Endodermal cell (in vitro differentiated cells): ENCODE measurements around the gene DPH2. TPM values are rescaled to one million over a fixed set of nuclear protein-coding genes. Genes with fewer than 3 reads are reported as not detected.

Source experiments
- DNase-seq: peaks from one replicate; pipeline ENCODE4 v3.0.0-alpha.2; 2017
- H3K27ac ChIP-seq: 2 replicates; pipeline ENCODE4 v1.5.1; 2013; ENCODE audit warnings: mild to moderate bottlenecking, low read depth, low read length, moderate library complexity
- H3K27me3 ChIP-seq: 2 replicates; pipeline ENCODE4 v1.6.1; 2013; ENCODE audit warnings: mild to moderate bottlenecking, low read length, moderate library complexity; ENCODE audit not compliant: insufficient read depth, control insufficient read depth, poor library complexity, severe bottlenecking
- H3K36me3 ChIP-seq: 2 replicates; pipeline ENCODE4 v1.7.0; 2013; ENCODE audit warnings: mild to moderate bottlenecking, low read length, moderate library complexity; ENCODE audit not compliant: control insufficient read depth, insufficient read depth
- H3K4me1 ChIP-seq: one replicate; pipeline ENCODE4 v1.7.0; 2013; ENCODE audit warnings: low read length; ENCODE audit not compliant: control insufficient read depth, insufficient read depth
- H3K4me3 ChIP-seq: 2 replicates; pipeline ENCODE4 v1.5.1; 2013; ENCODE audit warnings: mild to moderate bottlenecking, low read length, moderate library complexity
- H3K9ac ChIP-seq: 2 replicates; pipeline ENCODE4 v1.6.1; 2013; ENCODE audit warnings: mild to moderate bottlenecking, low read length, moderate library complexity; ENCODE audit not compliant: poor library complexity, severe bottlenecking; ENCODE audit errors: extremely low read depth
- H3K9me3 ChIP-seq: 2 replicates; pipeline ENCODE4 v1.6.1; 2013; ENCODE audit warnings: mild to moderate bottlenecking, low read length, moderate library complexity; ENCODE audit not compliant: control insufficient read depth
- H3K27ac Mint-ChIP-seq: 2 replicates; pipeline ENCODE4 v1.8.0; 2020; ENCODE audit warnings: mixed read lengths
- H3K27me3 Mint-ChIP-seq: 2 replicates; pipeline ENCODE4 v1.8.0; 2021; ENCODE audit warnings: mild to moderate bottlenecking, mixed read lengths; ENCODE audit not compliant: insufficient read depth
- H3K36me3 Mint-ChIP-seq: 2 replicates; pipeline ENCODE4 v1.8.0; 2020; ENCODE audit warnings: low read depth, mixed read lengths
- H3K4me1 Mint-ChIP-seq: 2 replicates; pipeline ENCODE4 v1.8.0; 2020; ENCODE audit warnings: mixed read lengths
- H3K4me3 Mint-ChIP-seq: 2 replicates; pipeline ENCODE4 v1.8.0; 2020; ENCODE audit warnings: mild to moderate bottlenecking, moderate library complexity, mixed read lengths
- H3K9me3 Mint-ChIP-seq: 2 replicates; pipeline ENCODE4 v1.8.0; 2020; ENCODE audit warnings: mild to moderate bottlenecking, mixed read lengths
- WGBS, 2 experiments: methylation state at CpG; one replicate each; pipeline versions ENCODE4 v1.1.5 to v1.1.7; 2013; ENCODE audit warnings: missing lambda C conversion rate in 2 of 2, mixed read lengths in 1 of 2; ENCODE audit not compliant: insufficient coverage in 1 of 2, insufficient read length in 1 of 2; 5-methylcytosine and 5-hydroxymethylcytosine counted together
- total RNA-seq, 2 donors: library from RNA; stranded (reverse); fragmentation: NEBNext Ultra II Directional in 1 of 2; extraction: Animal tissue kit (Norgen Biotek cat#: 25700) in 1 of 2; gene quantifications; 2 replicates in 1 of 2; 3 replicates in 1 of 2; pipeline ENCODE4 v1.2.1, GENCODE V29; 2021
- TF ChIP-seq, protein P1 (sequence below): fragments of 200-600 bp; sonication (generic); conservative IDR thresholded peaks from 2 replicates; pipeline ENCODE4 v1.5.0; 2021; ENCODE audit warnings: antibody characterized with exemption, mild to moderate bottlenecking

The DPH2 gene
- total RNA-seq, 2 donors from 2014 or later: 28.5 to 31.3 TPM

DNA sequence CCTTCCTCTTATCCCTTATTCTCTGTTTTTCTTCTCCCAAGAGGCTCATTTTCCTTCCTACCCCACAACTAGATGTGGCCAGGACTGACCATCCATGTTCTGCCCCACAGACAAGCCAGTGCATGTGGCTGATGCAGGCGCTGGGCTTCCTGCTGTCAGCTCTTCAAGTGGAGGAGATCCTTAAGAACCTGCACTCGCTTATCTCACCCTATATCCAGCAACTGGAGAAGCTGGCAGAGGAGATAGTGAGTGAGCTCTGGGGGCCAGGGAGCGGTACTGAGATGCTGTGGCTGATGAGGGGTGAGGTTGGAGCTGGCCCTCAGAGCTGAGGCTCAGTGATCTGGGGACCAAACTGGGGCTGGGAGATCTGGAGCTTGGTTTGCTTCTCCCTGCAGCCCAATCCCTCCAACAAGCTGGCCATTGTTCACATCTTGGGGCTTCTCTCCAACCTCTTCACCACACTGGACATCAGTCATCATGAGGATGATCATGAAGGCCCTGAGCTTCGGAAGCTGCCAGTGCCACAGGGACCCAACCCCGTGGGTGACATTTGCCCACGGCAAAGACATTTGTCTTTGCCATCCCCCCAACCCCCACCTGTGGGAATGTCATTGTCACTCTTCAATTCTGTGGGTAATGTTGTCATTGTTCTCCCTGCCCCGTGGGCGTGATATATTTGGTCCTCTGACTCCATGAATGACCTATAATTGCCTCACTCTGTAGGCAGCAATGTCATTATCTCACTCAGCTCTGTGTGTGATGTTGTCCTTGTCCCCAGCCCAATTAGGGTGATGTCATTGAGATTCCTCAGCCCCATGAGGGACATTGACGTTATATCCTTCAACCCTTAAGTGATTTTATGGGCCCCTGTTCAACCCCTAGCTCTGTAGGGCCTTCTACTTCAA, 11.2 kb upstream of the DPH2 start:
- TF ChIP-seq, protein P1, sequence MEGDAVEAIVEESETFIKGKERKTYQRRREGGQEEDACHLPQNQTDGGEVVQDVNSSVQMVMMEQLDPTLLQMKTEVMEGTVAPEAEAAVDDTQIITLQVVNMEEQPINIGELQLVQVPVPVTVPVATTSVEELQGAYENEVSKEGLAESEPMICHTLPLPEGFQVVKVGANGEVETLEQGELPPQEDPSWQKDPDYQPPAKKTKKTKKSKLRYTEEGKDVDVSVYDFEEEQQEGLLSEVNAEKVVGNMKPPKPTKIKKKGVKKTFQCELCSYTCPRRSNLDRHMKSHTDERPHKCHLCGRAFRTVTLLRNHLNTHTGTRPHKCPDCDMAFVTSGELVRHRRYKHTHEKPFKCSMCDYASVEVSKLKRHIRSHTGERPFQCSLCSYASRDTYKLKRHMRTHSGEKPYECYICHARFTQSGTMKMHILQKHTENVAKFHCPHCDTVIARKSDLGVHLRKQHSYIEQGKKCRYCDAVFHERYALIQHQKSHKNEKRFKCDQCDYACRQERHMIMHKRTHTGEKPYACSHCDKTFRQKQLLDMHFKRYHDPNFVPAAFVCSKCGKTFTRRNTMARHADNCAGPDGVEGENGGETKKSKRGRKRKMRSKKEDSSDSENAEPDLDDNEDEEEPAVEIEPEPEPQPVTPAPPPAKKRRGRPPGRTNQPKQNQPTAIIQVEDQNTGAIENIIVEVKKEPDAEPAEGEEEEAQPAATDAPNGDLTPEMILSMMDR: no peak
- no peak overlapping the region for H3K4me3 Mint-ChIP-seq
- DNase-seq: no peak
- H3K4me3 ChIP-seq: no peak overlapping the region
- H3K27ac Mint-ChIP-seq: no peak overlapping the region
- H3K27me3 Mint-ChIP-seq: no peaks in the 10 kb centered on the region
- H3K9me3 ChIP-seq: no peaks in the 10 kb centered on the region
- H3K4me1 ChIP-seq: no peaks in the 10 kb centered on the region
- H3K9ac ChIP-seq: no peak overlapping the region
- H3K27ac ChIP-seq: no peak overlapping the region
- peaks cover 16% of the 10 kb centered on the region for H3K36me3 Mint-ChIP-seq
- peaks cover 30% of the 10 kb centered on the region for H3K36me3 ChIP-seq
- 88 to 95% methylated on average over 3 to 9 of the region's 9 CpGs for WGBS, 2 experiments
- H3K27me3 ChIP-seq: no peaks in the 10 kb centered on the region
- no peaks in the 10 kb centered on the region for H3K9me3 Mint-ChIP-seq
- H3K4me1 Mint-ChIP-seq: peaks cover 10% of the 10 kb centered on the region

DNA sequence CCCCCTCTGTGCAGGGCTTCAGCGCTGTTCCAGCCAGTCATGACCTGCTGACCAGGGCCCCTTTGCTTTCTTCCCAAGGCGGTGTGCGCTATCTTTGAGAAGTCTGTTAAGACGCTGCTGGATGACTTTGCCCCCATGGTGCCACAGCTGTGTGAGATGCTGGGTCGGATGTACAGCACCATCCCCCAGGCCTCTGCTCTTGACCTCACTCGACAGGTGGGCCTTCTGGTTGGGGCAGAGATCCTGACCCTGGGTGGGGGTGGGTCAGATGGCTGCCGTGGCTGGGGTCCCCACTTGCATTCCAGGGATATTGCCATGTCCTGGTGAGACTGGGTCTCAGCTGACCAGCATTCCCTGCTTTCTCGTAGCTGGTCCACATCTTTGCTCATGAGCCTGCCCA, 9.0 kb upstream of the DPH2 start:
- H3K4me1 ChIP-seq: no peaks in the 10 kb centered on the region
- Mint-ChIP-seq H3K4me3 (no peak overlapping the region), H3K9me3 (no peaks in the 10 kb centered on the region), H3K27me3 (no peaks in the 10 kb centered on the region), H3K27ac (no peak overlapping the region), H3K4me1 (no peaks in the 10 kb centered on the region), H3K36me3 (peaks cover 16% of the 10 kb centered on the region)
- TF ChIP-seq, protein P1: no peak
- H3K9me3 ChIP-seq: no peaks in the 10 kb centered on the region
- WGBS, 2 experiments: 92 to 93% methylated on average over 7 to 8 of the region's 8 CpGs
- H3K4me3 ChIP-seq: no peak overlapping the region
- H3K27ac ChIP-seq: no peak overlapping the region
- peaks cover 30% of the 10 kb centered on the region for H3K36me3 ChIP-seq
- H3K9ac ChIP-seq: no peak overlapping the region
- H3K27me3 ChIP-seq: no peaks in the 10 kb centered on the region
- DNase-seq: no peak

DNA sequence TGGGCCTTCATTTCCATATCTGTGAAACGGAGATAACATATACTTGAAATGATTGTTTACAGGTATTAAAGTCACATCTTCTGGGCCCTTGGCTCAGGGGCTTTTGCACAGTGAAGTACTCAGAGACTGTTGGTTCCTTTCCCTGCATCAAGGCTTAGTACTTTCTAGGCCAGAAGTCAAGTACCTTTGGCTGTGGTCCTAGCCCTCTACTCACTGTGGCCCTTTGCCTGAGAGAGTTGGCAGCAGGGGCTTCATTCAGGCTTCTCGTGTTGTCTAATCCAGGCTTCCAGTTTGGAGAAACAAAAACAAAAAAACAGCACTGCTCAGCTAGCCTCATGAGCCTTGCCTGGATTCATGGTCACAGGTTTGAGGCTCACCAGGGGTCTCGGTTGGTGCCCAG, 8.1 kb upstream of the DPH2 start:
- Histone ChIP-seq H3K4me1 (no peaks in the 10 kb centered on the region), H3K9ac (no peak overlapping the region), H3K27ac (no peak overlapping the region), H3K27me3 (no peaks in the 10 kb centered on the region), H3K4me3 (no peak overlapping the region), H3K36me3 (peaks cover 25% of the 10 kb centered on the region), H3K9me3 (no peaks in the 10 kb centered on the region)
- H3K27ac Mint-ChIP-seq: no peak overlapping the region
- no peak for DNase-seq
- peaks cover 18% of the 10 kb centered on the region for H3K36me3 Mint-ChIP-seq
- H3K4me1 Mint-ChIP-seq: no peaks in the 10 kb centered on the region
- no peaks in the 10 kb centered on the region for H3K27me3 Mint-ChIP-seq
- no peaks in the 10 kb centered on the region for H3K9me3 Mint-ChIP-seq
- 88 to 92% methylated on average over 2 to 3 of the region's 3 CpGs for WGBS, 2 experiments
- TF ChIP-seq, protein P1: no peak
- H3K4me3 Mint-ChIP-seq: no peak overlapping the region
